Liver (tissue), 9 donors: ENCODE measurements around the gene UGT1A9. TPM values are rescaled to one million over a fixed set of nuclear protein-coding genes. Genes with fewer than 3 reads are reported as not detected.

Source experiments
- DNase-seq: peaks from one replicate; pipeline ENCODE4 v3.0.0-alpha.2; 2017; ENCODE audit warnings: low spot score
- H3K27ac ChIP-seq, 2 donors: one replicate each; pipeline ENCODE4 v1.7.0; 2013; ENCODE audit warnings: inconsistent platforms in 2 of 2, low read length in 2 of 2, control low read depth in 1 of 2, low read depth in 1 of 2, mild to moderate bottlenecking in 1 of 2
- H3K27me3 ChIP-seq, 4 donors: one replicate each; pipeline versions ENCODE4 v1.6.1 to v1.7.0; 2013; ENCODE audit warnings: low read length in 3 of 4, inconsistent platforms in 1 of 4, mild to moderate bottlenecking in 1 of 4, moderate library complexity in 1 of 4; ENCODE audit not compliant: control insufficient read depth in 4 of 4, insufficient read depth in 4 of 4
- H3K36me3 ChIP-seq, 4 donors: one replicate each; pipeline versions ENCODE4 v1.6.1 to v1.7.0; 2013; ENCODE audit warnings: low read length in 3 of 4, mild to moderate bottlenecking in 3 of 4, low read depth in 1 of 4, moderate library complexity in 1 of 4; ENCODE audit not compliant: control insufficient read depth in 4 of 4, insufficient read depth in 3 of 4
- H3K4me1 ChIP-seq, 4 donors: one replicate each; pipeline versions ENCODE4 v1.6.1 to v1.7.0; 2013; ENCODE audit warnings: low read length in 3 of 4, mild to moderate bottlenecking in 3 of 4, moderate library complexity in 1 of 4; ENCODE audit not compliant: control insufficient read depth in 4 of 4, insufficient read depth in 4 of 4
- H3K4me3 ChIP-seq, 3 donors: one replicate each; pipeline versions ENCODE4 v1.6.1 to v1.7.0; 2013; ENCODE audit warnings: low read length in 3 of 3, control low read depth in 1 of 3, low read depth in 1 of 3, mild to moderate bottlenecking in 1 of 3
- H3K9ac ChIP-seq, 2 donors: one replicate each; pipeline ENCODE4 v1.7.0; 2013; ENCODE audit warnings: low read length in 2 of 2, mild to moderate bottlenecking in 2 of 2, moderate library complexity in 2 of 2, control low read depth in 1 of 2, low read depth in 1 of 2
- H3K9me3 ChIP-seq, 4 donors: one replicate each; pipeline versions ENCODE4 v1.6.1 to v1.7.0; 2013; ENCODE audit warnings: low read length in 3 of 4; ENCODE audit not compliant: control insufficient read depth in 4 of 4
- ATF3 ChIP-seq: IDR thresholded peaks from 2 replicates; pipeline ENCODE4 v1.6.1; 2016; ENCODE audit warnings: antibody characterized with exemption
- CTCF ChIP-seq: fragments of 150-350 bp; IDR thresholded peaks from 2 replicates; pipeline ENCODE4 v1.5.1; 2017; ENCODE audit warnings: improper control_type of control experiment, low read depth, low read length; ENCODE audit not compliant: missing input control
- EGR1 ChIP-seq, 2 donors: IDR thresholded peaks; 2 replicates each; pipeline ENCODE4 v1.6.1; 2016 to 2018; ENCODE audit warnings: antibody characterized with exemption in 2 of 2, low read depth in 2 of 2
- FOXA1 ChIP-seq: IDR thresholded peaks from 2 replicates; pipeline ENCODE4 v1.6.1; 2016; ENCODE audit warnings: antibody characterized with exemption
- FOXA2 ChIP-seq: IDR thresholded peaks from 2 replicates; pipeline ENCODE4 v1.6.1; 2016; ENCODE audit warnings: antibody characterized with exemption
- GABPA ChIP-seq, 2 donors: IDR thresholded peaks in 1 of 2; conservative IDR thresholded peaks in 1 of 2; 2 replicates each; pipeline ENCODE4 v1.6.1; 2016; ENCODE audit warnings: antibody characterized with exemption in 2 of 2, mild to moderate bottlenecking in 1 of 2, moderate library complexity in 1 of 2
- HNF4A ChIP-seq, 2 donors: conservative IDR thresholded peaks; 2 replicates each; pipeline ENCODE4 v1.6.1; 2016; ENCODE audit warnings: antibody characterized with exemption in 2 of 2, mild to moderate bottlenecking in 2 of 2
- HNF4G ChIP-seq: IDR thresholded peaks from 2 replicates; pipeline ENCODE4 v1.6.1; 2016; ENCODE audit warnings: antibody characterized with exemption
- JUND ChIP-seq, 2 donors: IDR thresholded peaks; 2 replicates each; pipeline ENCODE4 v1.6.1; 2016; ENCODE audit warnings: antibody characterized with exemption in 2 of 2
- MAX ChIP-seq: IDR thresholded peaks from 2 replicates; pipeline ENCODE4 v1.6.1; 2016; ENCODE audit warnings: antibody characterized with exemption
- NR2F2 ChIP-seq: IDR thresholded peaks from 2 replicates; pipeline ENCODE4 v1.6.1; 2016; ENCODE audit warnings: antibody characterized with exemption
- RAD21 ChIP-seq, 2 donors: IDR thresholded peaks; 2 replicates each; pipeline ENCODE4 v1.6.1; 2016; ENCODE audit warnings: antibody characterized with exemption in 2 of 2, mild to moderate bottlenecking in 2 of 2
- REST ChIP-seq: IDR thresholded peaks from 2 replicates; pipeline ENCODE4 v1.6.1; 2016; ENCODE audit warnings: antibody characterized with exemption, mild to moderate bottlenecking
- RXRA ChIP-seq, 2 donors: IDR thresholded peaks; 2 replicates each; pipeline ENCODE4 v1.6.1; 2017 to 2018; ENCODE audit warnings: antibody characterized with exemption in 2 of 2, mild to moderate bottlenecking in 1 of 2
- SP1 ChIP-seq: IDR thresholded peaks from 2 replicates; pipeline ENCODE4 v1.6.1; 2018; ENCODE audit warnings: antibody characterized with exemption, mild to moderate bottlenecking
- TAF1 ChIP-seq: conservative IDR thresholded peaks from 2 replicates; pipeline ENCODE4 v1.6.1; 2016; ENCODE audit warnings: antibody characterized with exemption, mild to moderate bottlenecking
- YY1 ChIP-seq: IDR thresholded peaks from 2 replicates; pipeline ENCODE4 v1.6.1; 2016; ENCODE audit warnings: antibody characterized with exemption, mild to moderate bottlenecking
- ZBTB33 ChIP-seq: IDR thresholded peaks from 2 replicates; pipeline ENCODE4 v1.6.1; 2016; ENCODE audit warnings: antibody characterized with exemption
- WGBS: extraction: QIAGEN DNeasy Blood & Tissue Kit; methylation state at CpG from one replicate; pipeline ENCODE4 v1.1.7; 2013; 5-methylcytosine and 5-hydroxymethylcytosine counted together
- polyA plus RNA-seq, 2 donors: library from polyadenylated mRNA; stranded (reverse) in 1 of 2; unstranded in 1 of 2; fragments of 200-250 nt in 1 of 2; fragments of >200 nt in 1 of 2; fragmentation: Nextera tagmentation in 1 of 2; extraction: Ambion mirVana in 1 of 2; gene quantifications; one replicate each; pipeline versions ENCODE4 v1.2.1 to v1.2.3, GENCODE V29; 2013 to 2015
- total RNA-seq, 2 donors: library from RNA; depleted of rRNA; stranded (reverse); fragments of >200 nt; gene quantifications; one replicate each; pipeline ENCODE4 v1.2.3, GENCODE V29; 2014
- donor health status: healthy.
- donor health status: healthy.
- donor health status: healthy.
- donor health status: healthy.
- donor health status: healthy.

The UGT1A9 gene
- total and polyA plus RNA-seq, 4 donors, result 14.3 to 62.3 (median 23.8) TPM; not detected in 1

GRCh38 chr2:233816771-233817170 is 145.1 kb downstream of the UGT1A9 start (continued):
- TF ChIP-seq HNF4G (no peak), GABPA (IDR thresholded peaks at IDR 0.05 in 1 of 2, conservative IDR thresholded peaks at IDR 0.05 in 1 of 2) (no peak), HNF4A (conservative IDR thresholded peaks at IDR 0.05) (no peak)

- 89% methylated on average over 3 of the region's 3 CpGs for WGBS
- Histone ChIP-seq H3K27me3 (no peaks in the 10 kb centered on the region), H3K4me1 (peaks cover 2 to 21% (median 13%) of the 10 kb centered on the region in 4 donors), H3K9me3 (no peaks in the 10 kb centered on the region), H3K9ac (no peak overlapping the region), H3K4me3 (no peak overlapping the region), H3K36me3 (no peaks in the 10 kb centered on the region), H3K27ac (peak overlapping the region; percentile 31 to 56)
- TF ChIP-seq FOXA2 (no peak), TAF1 (no peak), CTCF (no peak), MAX (no peak), EGR1 (IDR thresholded peaks at IDR 0.05; ENCODE audit: low read depth in 2 of 2) (no peak), HNF4A (conservative IDR thresholded peaks at IDR 0.05) (no peak), NR2F2 (no peak), FOXA1 (no peak), SP1 (no peak), RXRA (IDR thresholded peaks at IDR 0.05) (no peak), ATF3 (no peak), JUND (IDR thresholded peaks at IDR 0.05) (no peak), RAD21 (IDR thresholded peaks at IDR 0.05) (no peak), ZBTB33 (no peak)
- no peak for DNase-seq
Observed at GRCh38 chr2:233817361-233817911, 145.7 kb downstream of the UGT1A9 start.

GRCh38 chr2:233817995-233818638 is 146.4 kb downstream of the UGT1A9 start:
- DNase-seq, result no peak
- peak overlapping the region; percentile 31 to 56 for H3K27ac ChIP-seq
- H3K27me3 ChIP-seq, result no peaks in the 10 kb centered on the region
- peaks cover 6 to 28% (median 16%) of the 10 kb centered on the region in 4 donors for H3K4me1 ChIP-seq
- H3K9ac ChIP-seq, result no peak overlapping the region
- H3K36me3 ChIP-seq, result no peaks in the 10 kb centered on the region
- H3K4me3 ChIP-seq, result no peak overlapping the region
- H3K9me3 ChIP-seq, result no peaks in the 10 kb centered on the region
- 58% methylated on average over 11 of the region's 11 CpGs for WGBS
- no peak for TF ChIP-seq TAF1
- peak; percentile 47 for TF ChIP-seq HNF4G
- no peak for TF ChIP-seq YY1
- no peak for TF ChIP-seq FOXA2
- no peak for TF ChIP-seq CTCF
- peak in 1 of 2 donors; percentile 22 for TF ChIP-seq RAD21 (IDR thresholded peaks at IDR 0.05)
- TF ChIP-seq GABPA (IDR thresholded peaks at IDR 0.05 in 1 of 2, conservative IDR thresholded peaks at IDR 0.05 in 1 of 2), result no peak
- TF ChIP-seq SP1, result peak; percentile 75
- no peak for TF ChIP-seq FOXA1
- TF ChIP-seq ATF3, result no peak
- no peak for TF ChIP-seq NR2F2
- TF ChIP-seq RXRA (IDR thresholded peaks at IDR 0.05), result peak; percentile 98 to 99
- no peak for TF ChIP-seq JUND (IDR thresholded peaks at IDR 0.05)
- TF ChIP-seq HNF4A (conservative IDR thresholded peaks at IDR 0.05), result peak; percentile 69 to 84
- no peak for TF ChIP-seq REST
